Glutamatergic neuron (in vitro differentiated cells): ENCODE data around the gene TMEM51. TPM values are rescaled to one million over a fixed set of nuclear protein-coding genes. Genes with fewer than 3 reads are reported as not detected.

ENCODE experiments used
- DNase-seq: peaks from one replicate; pipeline ENCODE4 v3.0.0; 2022
- H3K27ac Mint-ChIP-seq: one replicate; pipeline ENCODE4 v1.8.0; 2020; ENCODE audit warnings: mild to moderate bottlenecking, mixed read lengths, inconsistent platforms; ENCODE audit not compliant: unreplicated experiment
- H3K27me3 Mint-ChIP-seq: one replicate; pipeline ENCODE4 v1.8.0; 2020; ENCODE audit warnings: mild to moderate bottlenecking, moderate library complexity, mixed read lengths, inconsistent platforms; ENCODE audit not compliant: unreplicated experiment
- H3K36me3 Mint-ChIP-seq: one replicate; pipeline ENCODE4 v1.8.0; 2020; ENCODE audit warnings: mild to moderate bottlenecking, mixed read lengths, inconsistent platforms; ENCODE audit not compliant: unreplicated experiment
- H3K4me1 Mint-ChIP-seq: one replicate; pipeline ENCODE4 v1.8.0; 2020; ENCODE audit warnings: mild to moderate bottlenecking, low read depth, mixed read lengths, inconsistent platforms; ENCODE audit not compliant: unreplicated experiment
- H3K4me3 Mint-ChIP-seq: one replicate; pipeline ENCODE4 v1.8.0; 2020; ENCODE audit warnings: mild to moderate bottlenecking, mixed read lengths, inconsistent platforms; ENCODE audit not compliant: unreplicated experiment
- H3K9me3 Mint-ChIP-seq: one replicate; pipeline ENCODE4 v1.8.0; 2020; ENCODE audit warnings: mild to moderate bottlenecking, moderate library complexity, mixed read lengths, inconsistent platforms; ENCODE audit not compliant: unreplicated experiment
- total RNA-seq: library from RNA; stranded (reverse); fragmentation: NEBNext Ultra II Directional; extraction: Animal tissue kit (Norgen Biotek cat#: 25700); gene quantifications from one replicate; pipeline ENCODE4 v1.2.1, GENCODE V29; 2021; ENCODE audit not compliant: unreplicated experiment
- TF ChIP-seq, protein P1 (sequence below): fragments of 200-600 bp; sonication (generic); IDR thresholded peaks from one replicate; pipeline ENCODE4 v1.5.0; 2021; ENCODE audit not compliant: partially characterized antibody, unreplicated experiment

TMEM51 gene
- total RNA-seq, 1 donor from 2014 or later: 3.2 TPM

DNA sequence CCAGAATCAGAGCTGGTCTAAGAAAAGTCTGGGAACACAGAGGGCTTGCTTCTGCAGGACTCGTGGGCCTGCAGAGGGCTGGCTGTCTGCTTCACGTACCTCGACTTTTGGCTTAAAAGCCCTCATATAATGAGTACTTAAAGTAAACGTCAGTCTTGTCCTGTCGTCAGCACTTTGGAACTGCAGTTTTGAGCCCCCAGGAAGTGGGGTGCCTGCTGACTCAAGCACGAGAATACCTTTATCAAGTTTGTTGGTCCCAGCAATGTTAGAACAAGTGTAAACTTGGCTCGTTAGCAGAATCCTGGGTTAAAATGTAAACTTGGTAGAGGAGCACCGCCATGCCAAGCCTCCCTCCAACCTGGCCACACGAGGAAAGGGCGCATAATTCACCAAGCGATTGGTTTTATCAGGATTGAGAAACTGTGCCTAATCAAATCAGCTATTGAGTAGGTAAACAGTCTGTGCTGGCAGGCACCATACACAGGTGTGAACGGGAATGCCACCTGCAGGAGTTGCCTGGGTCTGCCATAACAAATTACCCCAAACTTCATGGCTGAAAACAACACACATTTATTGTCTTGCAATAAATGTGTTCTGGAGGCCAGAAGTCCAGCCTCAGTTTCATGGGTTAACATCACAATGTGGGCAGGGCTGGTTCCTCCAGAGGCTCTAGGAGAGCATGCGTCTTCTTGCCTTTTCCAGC, 48.5 kb downstream of the TMEM51 start:
- Mint-ChIP-seq H3K9me3 (peaks cover 5% of the 10 kb centered on the region), H3K36me3 (peaks cover 6% of the 10 kb centered on the region), H3K4me3 (no peak overlapping the region), H3K27me3 (peaks cover 4% of the 10 kb centered on the region), H3K27ac (no peak overlapping the region), H3K4me1 (peaks cover 9% of the 10 kb centered on the region)
- DNase-seq: no peak
- TF ChIP-seq, protein P1, sequence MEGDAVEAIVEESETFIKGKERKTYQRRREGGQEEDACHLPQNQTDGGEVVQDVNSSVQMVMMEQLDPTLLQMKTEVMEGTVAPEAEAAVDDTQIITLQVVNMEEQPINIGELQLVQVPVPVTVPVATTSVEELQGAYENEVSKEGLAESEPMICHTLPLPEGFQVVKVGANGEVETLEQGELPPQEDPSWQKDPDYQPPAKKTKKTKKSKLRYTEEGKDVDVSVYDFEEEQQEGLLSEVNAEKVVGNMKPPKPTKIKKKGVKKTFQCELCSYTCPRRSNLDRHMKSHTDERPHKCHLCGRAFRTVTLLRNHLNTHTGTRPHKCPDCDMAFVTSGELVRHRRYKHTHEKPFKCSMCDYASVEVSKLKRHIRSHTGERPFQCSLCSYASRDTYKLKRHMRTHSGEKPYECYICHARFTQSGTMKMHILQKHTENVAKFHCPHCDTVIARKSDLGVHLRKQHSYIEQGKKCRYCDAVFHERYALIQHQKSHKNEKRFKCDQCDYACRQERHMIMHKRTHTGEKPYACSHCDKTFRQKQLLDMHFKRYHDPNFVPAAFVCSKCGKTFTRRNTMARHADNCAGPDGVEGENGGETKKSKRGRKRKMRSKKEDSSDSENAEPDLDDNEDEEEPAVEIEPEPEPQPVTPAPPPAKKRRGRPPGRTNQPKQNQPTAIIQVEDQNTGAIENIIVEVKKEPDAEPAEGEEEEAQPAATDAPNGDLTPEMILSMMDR: no peak

DNA sequence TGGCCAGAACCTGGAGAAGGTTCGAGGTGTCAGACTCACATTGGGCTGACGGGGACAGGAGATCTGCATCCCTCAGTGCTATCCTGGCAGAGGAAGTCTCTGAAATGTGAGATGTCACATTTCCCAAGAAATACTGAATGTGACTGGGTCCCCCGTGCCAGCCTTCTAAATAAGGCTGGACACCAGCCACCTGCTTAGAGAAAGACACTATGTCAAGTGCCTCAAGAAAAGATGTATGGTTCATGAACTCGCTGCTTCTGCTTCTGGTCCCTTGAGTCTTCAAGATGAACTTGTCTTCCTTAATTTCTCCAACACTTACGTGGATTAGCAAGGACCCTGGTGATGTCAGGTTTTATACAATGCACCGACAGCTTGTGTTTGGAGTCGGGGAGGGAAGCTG, 51.4 kb downstream of the TMEM51 start:
- Mint-ChIP-seq H3K4me3 (no peak overlapping the region), H3K9me3 (peaks cover 3% of the 10 kb centered on the region), H3K27me3 (peaks cover 5% of the 10 kb centered on the region), H3K4me1 (peaks cover 14% of the 10 kb centered on the region), H3K27ac (no peak overlapping the region), H3K36me3 (peaks cover 6% of the 10 kb centered on the region)
- DNase-seq: no peak
- TF ChIP-seq, protein P1: no peak

DNA sequence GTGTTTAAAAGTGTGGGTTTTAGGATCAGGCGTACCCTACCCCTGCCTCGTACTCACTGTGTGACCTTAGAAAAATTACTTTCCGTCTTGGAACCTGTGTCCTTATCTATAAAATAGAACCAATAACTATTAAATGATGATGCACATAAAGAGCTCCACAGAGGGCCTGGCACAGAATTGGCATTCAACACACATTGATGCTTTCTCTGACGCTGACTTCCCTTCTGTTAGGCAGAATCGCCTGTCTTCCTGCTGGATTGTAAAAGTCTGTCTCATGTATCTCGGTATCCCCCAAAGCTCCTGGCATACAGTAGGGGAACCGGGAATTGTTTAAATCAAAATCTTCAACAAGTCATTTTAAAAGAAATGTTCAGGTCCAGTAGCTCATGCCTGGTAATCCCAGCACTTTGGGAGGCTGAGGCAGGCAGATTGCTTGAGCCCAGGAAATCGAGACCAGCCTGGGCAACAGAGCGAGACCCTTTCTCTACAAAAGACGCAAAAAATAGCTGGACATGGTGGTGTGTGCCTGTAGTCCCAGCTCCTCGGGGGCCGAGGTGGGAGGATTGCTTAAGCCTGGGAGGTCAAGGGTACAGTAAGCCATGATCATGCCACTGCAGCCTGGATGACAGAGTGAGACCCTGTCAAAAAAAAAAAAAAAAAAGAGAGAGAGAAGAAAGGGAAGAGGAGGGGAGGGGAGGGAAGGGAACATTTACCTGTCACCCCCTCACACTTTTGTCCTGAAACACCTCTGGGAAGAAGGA, 52.2 kb downstream of the TMEM51 start:
- Mint-ChIP-seq H3K4me1 (peaks cover 14% of the 10 kb centered on the region), H3K36me3 (peaks cover 6% of the 10 kb centered on the region), H3K9me3 (peaks cover 3% of the 10 kb centered on the region), H3K27me3 (peaks cover 5% of the 10 kb centered on the region), H3K27ac (no peak overlapping the region), H3K4me3 (no peak overlapping the region)
- TF ChIP-seq, protein P1: no peak
- DNase-seq: no peak

DNA sequence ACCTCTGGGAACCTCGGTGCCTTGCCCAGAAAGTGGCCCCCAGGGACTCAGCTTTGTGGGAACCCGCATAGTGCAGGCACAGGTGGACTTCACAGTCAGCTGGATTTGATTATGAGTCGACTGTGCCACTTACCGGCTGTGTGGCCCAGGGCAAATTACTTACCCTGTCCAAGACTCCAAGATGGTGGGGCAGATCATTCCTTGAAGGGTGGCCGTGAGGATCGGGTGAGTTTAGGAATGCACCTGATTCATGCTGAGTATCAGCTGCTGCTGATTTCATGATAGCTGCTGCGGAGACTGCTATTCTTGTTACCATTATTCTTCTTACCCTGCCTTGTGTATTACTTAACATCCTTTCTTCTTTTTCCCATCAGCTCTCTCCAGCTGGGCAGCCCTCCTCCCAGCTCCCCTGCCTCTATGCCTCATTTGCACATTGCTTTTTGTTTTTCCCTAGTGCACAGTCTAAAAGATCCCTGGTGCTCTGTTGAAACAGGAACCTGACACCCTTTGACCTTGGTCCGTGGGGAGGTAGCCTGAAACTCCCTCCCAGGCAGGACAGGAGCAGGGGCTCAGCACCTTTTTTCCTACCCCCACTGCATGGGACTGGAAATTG, 53.0 kb downstream of the TMEM51 start:
- no peak for DNase-seq
- peak overlapping the region; percentile 25 for H3K4me3 Mint-ChIP-seq

More for the DNA sequence above, 53.0 kb downstream of the TMEM51 start:
- H3K9me3 Mint-ChIP-seq: peaks cover 3% of the 10 kb centered on the region
- TF ChIP-seq, protein P1: no peak
- H3K27me3 Mint-ChIP-seq: peaks cover 5% of the 10 kb centered on the region
- peaks cover 14% of the 10 kb centered on the region for H3K4me1 Mint-ChIP-seq
- H3K27ac Mint-ChIP-seq: no peak overlapping the region
- H3K36me3 Mint-ChIP-seq: peaks cover 6% of the 10 kb centered on the region
